B cell (primary cell): ENCODE data around the gene ISCU.

Experiments used
- CTCF ChIP-seq: fragments of 200-600 bp; IDR thresholded peaks from one replicate; pipeline ENCODE4 v1.8.0; 2022; ENCODE audit warnings: antibody characterized with exemption, mild to moderate bottlenecking
- EZH2 ChIP-seq: IDR thresholded peaks from 2 replicates; pipeline ENCODE4 v1.6.1; 2012; ENCODE audit warnings: borderline replicate concordance, low read depth, mild to moderate bottlenecking, moderate library complexity, low read length; ENCODE audit not compliant: insufficient read depth, poor library complexity, severe bottlenecking

GRCh38 chr12:108585864-108586263 lies 23.5 kb downstream of the ISCU start:
- TF ChIP-seq CTCF, result no peak
- no peak for TF ChIP-seq EZH2
